Suppressor macrophage treated with lipopolysaccharide for 1 hour (primary cell): ENCODE data around the gene HKDC1.
A peak's percentile ranks its signal among the peaks of the same experiment; 100 is the strongest.

Experiments
- DNase-seq, 3 donors: peaks; one replicate each; pipeline ENCODE4 v3.0.0-alpha.2; 2020 to 2022

Gene HKDC1

GRCh38 chr10:69216577-69217118 is 3.5 kb upstream of the HKDC1 start:
- DNase-seq, result peak in 2 of 3 donors; percentile 28 to 31

- DNase-seq, result peak; percentile 84 to 98 (median 96)
Measured at GRCh38 chr10:69217119-69217754, 2.9 kb upstream of the HKDC1 start.

GRCh38 chr10:69218831-69219230 is 1.3 kb upstream of the HKDC1 start:
- no peak for DNase-seq

GRCh38 chr10:69220507-69220906 is 375 bp downstream of the HKDC1 start:
- DNase-seq, result no peak

GRCh38 chr10:69222157-69223027 is 2.3 kb downstream of the HKDC1 start:
- peak; percentile 65 to 76 (median 71) for DNase-seq

- DNase-seq, result no peak
Measured at GRCh38 chr10:69223028-69223342, 2.9 kb downstream of the HKDC1 start.

- DNase-seq, result no peak
Measured at GRCh38 chr10:69224862-69225657, 4.9 kb downstream of the HKDC1 start.

GRCh38 chr10:69225681-69226080 is 5.5 kb downstream of the HKDC1 start:
- no peak for DNase-seq

- no peak for DNase-seq
Measured at GRCh38 chr10:69226919-69227450, 6.9 kb downstream of the HKDC1 start.

GRCh38 chr10:69228151-69228550 is 8.0 kb downstream of the HKDC1 start:
- no peak for DNase-seq

- DNase-seq, result no peak
Measured at GRCh38 chr10:69229616-69229916, 9.4 kb downstream of the HKDC1 start.

GRCh38 chr10:69230128-69230527 is 10.0 kb downstream of the HKDC1 start:
- no peak for DNase-seq

- no peak for DNase-seq
Measured at GRCh38 chr10:69232252-69232651, 12.1 kb downstream of the HKDC1 start.

GRCh38 chr10:69232736-69233480 is 12.8 kb downstream of the HKDC1 start:
- DNase-seq, result no peak

GRCh38 chr10:69234447-69234846 is 14.3 kb downstream of the HKDC1 start:
- DNase-seq, result no peak

GRCh38 chr10:69237528-69238159 is 17.5 kb downstream of the HKDC1 start:
- DNase-seq, result peak; percentile 85 to 91 (median 90)

GRCh38 chr10:69239136-69239535 is 19.0 kb downstream of the HKDC1 start:
- DNase-seq, result no peak

GRCh38 chr10:69239816-69240434 is 19.8 kb downstream of the HKDC1 start:
- DNase-seq, result peak; percentile 31 to 49 (median 36)

- DNase-seq, result no peak
Measured at GRCh38 chr10:69240455-69240854, 20.3 kb downstream of the HKDC1 start.

- no peak for DNase-seq
Measured at GRCh38 chr10:69241575-69241974, 21.4 kb downstream of the HKDC1 start.

- no peak for DNase-seq
Measured at GRCh38 chr10:69242040-69242851, 22.1 kb downstream of the HKDC1 start.
